ENCODE measurements around the gene AHCYL2.

The AHCYL2 gene

GRCh38 chr7:129224251-129225205 is at the start of gene AHCYL2:
AHCYL2 (plus strand) TSS chr7:129225030.
- peak; percentile 96 to 99 for DNase-seq

GRCh38 chr7:129176916-129177710 is 47.7 kb upstream of the AHCYL2 start:
- DNase-seq, result peak; percentile 39 to 41

- no peak for DNase-seq
These were observed 39.7 kb upstream of the AHCYL2 start for GRCh38 chr7:129184981-129185670.

GRCh38 chr7:129186749-129187260 is 38.0 kb upstream of the AHCYL2 start:
- DNase-seq, result no peak

GRCh38 chr7:129187681-129188371 is 37.0 kb upstream of the AHCYL2 start:
- no peak for DNase-seq

- DNase-seq, result peak; percentile 18 to 62
These were observed 36.4 kb upstream of the AHCYL2 start, which contains the start of gene SMO for GRCh38 chr7:129188372-129188891. SMO (plus strand) TSS chr7:129188633; CDS start chr7:129189152, 519 bp downstream.

GRCh38 chr7:129188892-129189660 is 35.8 kb upstream of the AHCYL2 start:
- DNase-seq, result peak in 1 of 2 experiments; percentile 54

- no peak for DNase-seq
These were observed 35.0 kb upstream of the AHCYL2 start for GRCh38 chr7:129189661-129190310.

GRCh38 chr7:129191272-129191671 is 33.6 kb upstream of the AHCYL2 start:
- no peak for DNase-seq

GRCh38 chr7:129193892-129194291 is 30.9 kb upstream of the AHCYL2 start:
- DNase-seq, result no peak

GRCh38 chr7:129197771-129198170 is 27.1 kb upstream of the AHCYL2 start:
- DNase-seq, result no peak

- no peak for DNase-seq
These were observed 25.4 kb upstream of the AHCYL2 start for GRCh38 chr7:129199406-129199805.

GRCh38 chr7:129202058-129202777 is 22.6 kb upstream of the AHCYL2 start:
- no peak for DNase-seq

- no peak for DNase-seq
These were observed 21.6 kb upstream of the AHCYL2 start for GRCh38 chr7:129203050-129203741.

GRCh38 chr7:129205126-129205818 is 19.6 kb upstream of the AHCYL2 start:
- DNase-seq, result no peak

- DNase-seq, result no peak
These were observed 18.6 kb upstream of the AHCYL2 start for GRCh38 chr7:129205987-129206785.

GRCh38 chr7:129208667-129209066 is 16.2 kb upstream of the AHCYL2 start:
- peak in 1 of 2 experiments; percentile 19 for DNase-seq

Data from NCI-H526 (cell line).